ENCODE results near the gene STK35.
"Not testable (repeated sequence)": the region's sequence is repeated elsewhere in the genome, so short reads cannot be mapped to it uniquely, and the experiment has no call there.

Gene STK35

GRCh38 chr20:2163757-2164156 lies 62.1 kb downstream of the STK35 start:
- Histone ChIP-seq H3K27ac (no peak overlapping the region), H3K9me3 (ENCODE audit: low read depth, low read length) (no peaks in the 10 kb centered on the region), H3K4me3 (no peak overlapping the region), H3K36me3 (ENCODE audit: insufficient read depth, low read length) (no peaks in the 10 kb centered on the region), H3K9ac (ENCODE audit: insufficient read length) (no peak overlapping the region)
- TF ChIP-seq POLR2AphosphoS5 (IDR thresholded peaks at IDR 0.05; ENCODE audit: borderline replicate concordance, low read depth, low read length) (no peak), EZH2 (IDR thresholded peaks at IDR 0.05) (no peak), FOXP2 (optimal IDR thresholded peaks at IDR 0.05; ENCODE audit: control extremely low read depth, extremely low read length, insufficient read depth) (no peak)
- DNase-seq (ENCODE audit: low read depth, low spot score), result no peak

GRCh38 chr20:2164421-2164820 lies 62.8 kb downstream of the STK35 start:
- TF ChIP-seq FOXP2 (optimal IDR thresholded peaks at IDR 0.05; ENCODE audit: control extremely low read depth, extremely low read length, insufficient read depth) (no peak), EZH2 (IDR thresholded peaks at IDR 0.05) (no peak), POLR2AphosphoS5 (IDR thresholded peaks at IDR 0.05; ENCODE audit: borderline replicate concordance, low read depth, low read length) (no peak)
- no peak overlapping the region for H3K9ac ChIP-seq (ENCODE audit: insufficient read length)

GRCh38 chr20:2164966-2165365 lies 63.3 kb downstream of the STK35 start:
- Histone ChIP-seq H3K9ac (ENCODE audit: insufficient read length) (no peak overlapping the region), H3K36me3 (ENCODE audit: insufficient read depth, low read length) (no peaks in the 10 kb centered on the region), H3K9me3 (ENCODE audit: low read depth, low read length) (no peaks in the 10 kb centered on the region), H3K27ac (no peak overlapping the region), H3K4me3 (no peak overlapping the region)
- DNase-seq (ENCODE audit: low read depth, low spot score), result no peak
- TF ChIP-seq POLR2AphosphoS5 (IDR thresholded peaks at IDR 0.05; ENCODE audit: borderline replicate concordance, low read depth, low read length), result no peak
- TF ChIP-seq FOXP2 (optimal IDR thresholded peaks at IDR 0.05; ENCODE audit: control extremely low read depth, extremely low read length, insufficient read depth), result no peak
- TF ChIP-seq EZH2 (IDR thresholded peaks at IDR 0.05), result no peak

More at GRCh38 chr20:2164421-2164820, 62.8 kb downstream of the STK35 start:
- DNase-seq (ENCODE audit: low read depth, low spot score), result no peak
- H3K36me3 ChIP-seq (ENCODE audit: insufficient read depth, low read length), result no peaks in the 10 kb centered on the region
- no peak overlapping the region for H3K27ac ChIP-seq
- no peak overlapping the region for H3K4me3 ChIP-seq
- H3K9me3 ChIP-seq (ENCODE audit: low read depth, low read length), result no peaks in the 10 kb centered on the region

GRCh38 chr20:2165871-2166270 lies 64.2 kb downstream of the STK35 start:
- Histone ChIP-seq H3K36me3 (ENCODE audit: insufficient read depth, low read length) (no peaks in the 10 kb centered on the region), H3K27ac (no peak overlapping the region), H3K9me3 (ENCODE audit: low read depth, low read length) (no peaks in the 10 kb centered on the region), H3K4me3 (no peak overlapping the region), H3K9ac (ENCODE audit: insufficient read length) (no peak overlapping the region)
- TF ChIP-seq EZH2 (IDR thresholded peaks at IDR 0.05), result no peak
- TF ChIP-seq POLR2AphosphoS5 (IDR thresholded peaks at IDR 0.05; ENCODE audit: borderline replicate concordance, low read depth, low read length), result no peak
- TF ChIP-seq FOXP2 (optimal IDR thresholded peaks at IDR 0.05; ENCODE audit: control extremely low read depth, extremely low read length, insufficient read depth), result no peak
- no peak for DNase-seq (ENCODE audit: low read depth, low spot score)

- DNase-seq (ENCODE audit: low read depth, low spot score), result no peak
- TF ChIP-seq FOXP2 (optimal IDR thresholded peaks at IDR 0.05; ENCODE audit: control extremely low read depth, extremely low read length, insufficient read depth) (no peak), EZH2 (IDR thresholded peaks at IDR 0.05) (no peak), POLR2AphosphoS5 (IDR thresholded peaks at IDR 0.05; ENCODE audit: borderline replicate concordance, low read depth, low read length) (no peak)
- no peak overlapping the region for H3K4me3 ChIP-seq
- no peaks in the 10 kb centered on the region for H3K9me3 ChIP-seq (ENCODE audit: low read depth, low read length)
- H3K36me3 ChIP-seq (ENCODE audit: insufficient read depth, low read length), result no peaks in the 10 kb centered on the region
- H3K9ac ChIP-seq (ENCODE audit: insufficient read length), result no peak overlapping the region
- no peak overlapping the region for H3K27ac ChIP-seq
These were observed 65.5 kb downstream of the STK35 start for GRCh38 chr20:2167112-2167511.

- no peak for DNase-seq (ENCODE audit: low read depth, low spot score)
- TF ChIP-seq EZH2 (IDR thresholded peaks at IDR 0.05), result no peak
- no peak for TF ChIP-seq POLR2AphosphoS5 (IDR thresholded peaks at IDR 0.05; ENCODE audit: borderline replicate concordance, low read depth, low read length)
- no peak for TF ChIP-seq FOXP2 (optimal IDR thresholded peaks at IDR 0.05; ENCODE audit: control extremely low read depth, extremely low read length, insufficient read depth)
These were observed 67.3 kb downstream of the STK35 start for GRCh38 chr20:2168946-2169345.

GRCh38 chr20:2169456-2170088 lies 67.9 kb downstream of the STK35 start:
- no peaks in the 10 kb centered on the region for H3K36me3 ChIP-seq (ENCODE audit: insufficient read depth, low read length)
- no peak overlapping the region for H3K9ac ChIP-seq (ENCODE audit: insufficient read length)
- no peak for DNase-seq (ENCODE audit: low read depth, low spot score)
- no peak overlapping the region for H3K27ac ChIP-seq
- no peak overlapping the region for H3K4me3 ChIP-seq
- H3K9me3 ChIP-seq (ENCODE audit: low read depth, low read length), result no peaks in the 10 kb centered on the region
- TF ChIP-seq POLR2AphosphoS5 (IDR thresholded peaks at IDR 0.05; ENCODE audit: borderline replicate concordance, low read depth, low read length) (no peak), FOXP2 (optimal IDR thresholded peaks at IDR 0.05; ENCODE audit: control extremely low read depth, extremely low read length, insufficient read depth) (no peak), EZH2 (IDR thresholded peaks at IDR 0.05) (no peak)

More at GRCh38 chr20:2168946-2169345, 67.3 kb downstream of the STK35 start:
- Histone ChIP-seq H3K9ac (ENCODE audit: insufficient read length) (no peak overlapping the region), H3K9me3 (ENCODE audit: low read depth, low read length) (no peaks in the 10 kb centered on the region), H3K4me3 (no peak overlapping the region), H3K27ac (no peak overlapping the region), H3K36me3 (ENCODE audit: insufficient read depth, low read length) (no peaks in the 10 kb centered on the region)

- H3K36me3 ChIP-seq (ENCODE audit: insufficient read depth, low read length), result no peaks in the 10 kb centered on the region
- H3K4me3 ChIP-seq, result no peak overlapping the region
- H3K9me3 ChIP-seq (ENCODE audit: low read depth, low read length), result no peaks in the 10 kb centered on the region
- no peak for DNase-seq (ENCODE audit: low read depth, low spot score)
- TF ChIP-seq FOXP2 (optimal IDR thresholded peaks at IDR 0.05; ENCODE audit: control extremely low read depth, extremely low read length, insufficient read depth), result no peak
- no peak overlapping the region for H3K9ac ChIP-seq (ENCODE audit: insufficient read length)
- no peak overlapping the region for H3K27ac ChIP-seq
These were observed 68.8 kb downstream of the STK35 start for GRCh38 chr20:2170404-2170803.

GRCh38 chr20:2171266-2171790 lies 69.7 kb downstream of the STK35 start:
- Histone ChIP-seq H3K9ac (ENCODE audit: insufficient read length) (no peak overlapping the region), H3K9me3 (ENCODE audit: low read depth, low read length) (no peaks in the 10 kb centered on the region), H3K27ac (no peak overlapping the region), H3K4me3 (no peak overlapping the region), H3K36me3 (ENCODE audit: insufficient read depth, low read length) (no peaks in the 10 kb centered on the region)
- TF ChIP-seq EZH2 (IDR thresholded peaks at IDR 0.05) (no peak), POLR2AphosphoS5 (IDR thresholded peaks at IDR 0.05; ENCODE audit: borderline replicate concordance, low read depth, low read length) (no peak), FOXP2 (optimal IDR thresholded peaks at IDR 0.05; ENCODE audit: control extremely low read depth, extremely low read length, insufficient read depth) (no peak)
- DNase-seq (ENCODE audit: low read depth, low spot score), result no peak

- not testable (repeated sequence) for H3K9me3 ChIP-seq (ENCODE audit: low read depth, low read length); H3K36me3 ChIP-seq (ENCODE audit: insufficient read depth, low read length); H3K4me3 ChIP-seq; H3K9ac ChIP-seq (ENCODE audit: insufficient read length); DNase-seq (ENCODE audit: low read depth, low spot score); H3K27ac ChIP-seq
These were observed 70.2 kb downstream of the STK35 start for GRCh38 chr20:2171840-2172239.

Data from SK-N-MC (cell line).